Astrocyte (in vitro differentiated cells and primary cell): ENCODE results near the gene GLP2R.

Source experiments
- CTCF ChIP-seq: IDR thresholded peaks from 2 replicates; pipeline ENCODE4 v1.5.1; 2011; ENCODE audit warnings: low read depth, mild to moderate bottlenecking, inconsistent platforms, low read length, moderate library complexity; ENCODE audit not compliant: insufficient read depth
- EZH2 ChIP-seq: IDR thresholded peaks from 2 replicates; pipeline ENCODE4 v1.6.1; 2012; ENCODE audit warnings: mild to moderate bottlenecking, low read length, inconsistent platforms; ENCODE audit not compliant: insufficient read depth

DNA sequence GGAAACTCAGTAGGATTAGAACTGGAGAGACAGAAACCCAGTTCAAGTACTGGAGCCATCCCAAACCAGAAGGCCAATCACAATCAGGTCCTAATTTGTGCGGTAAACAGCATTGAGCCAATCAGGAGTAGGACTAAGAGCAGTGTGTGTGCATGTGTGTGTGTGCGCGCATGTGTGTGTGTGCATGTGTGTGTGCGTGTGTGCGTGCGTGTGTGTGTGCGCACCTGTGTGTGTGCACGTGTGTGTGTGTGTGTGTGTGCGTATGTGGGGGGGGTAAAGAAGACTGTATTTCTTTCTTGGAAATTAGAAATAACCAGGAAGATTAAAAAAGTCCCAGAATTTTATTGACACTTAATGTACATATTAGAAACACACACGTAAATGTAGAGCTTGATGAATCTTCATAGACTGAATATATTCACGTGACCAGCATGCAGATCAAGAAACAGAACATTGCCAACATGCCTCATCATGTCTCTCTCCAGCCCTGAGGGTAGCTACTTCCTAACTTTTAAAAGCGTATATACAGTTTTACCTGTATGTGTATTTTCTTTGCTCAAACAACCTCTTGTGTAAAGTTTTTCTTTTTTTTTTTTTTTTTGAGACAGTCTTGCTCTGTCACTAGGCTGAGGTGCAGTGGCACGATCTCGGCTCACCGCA lies 33.4 kb upstream of the GLP2R start:
- TF ChIP-seq CTCF, result no peak
- TF ChIP-seq EZH2, result no peak
